HL-60 (cell line): ENCODE data around the gene CREBL2.

Experiments
- DNase-seq, 2 experiments: peaks; one replicate each; pipeline ENCODE4 v3.0.0-alpha.2; 2010 to 2020; ENCODE audit warnings: low read depth in 1 of 2, low spot score in 1 of 2
- H3K27ac ChIP-seq: fragments of 250-450 bp; sonication (Bioruptor Pico); replicated peaks from 2 replicates; pipeline ENCODE4 v1.5.1; 2020; ENCODE audit warnings: mild to moderate bottlenecking, moderate library complexity
- H3K27me3 ChIP-seq: fragments of 250-450 bp; sonication (Bioruptor Pico); 2 replicates; pipeline ENCODE4 v1.5.1; 2021; ENCODE audit warnings: mild to moderate bottlenecking, moderate library complexity; ENCODE audit not compliant: insufficient read depth, poor library complexity, severe bottlenecking
- H3K4me3 ChIP-seq: replicated peaks from 2 replicates; pipeline ENCODE4 v1.5.1; 2011; ENCODE audit warnings: mild to moderate bottlenecking, control low read depth, low read length; ENCODE audit not compliant: insufficient read depth
- GABPA ChIP-seq: IDR thresholded peaks from 2 replicates; pipeline ENCODE4 v1.6.1; 2012; ENCODE audit warnings: low read depth
- POLR2AphosphoS5 ChIP-seq: IDR thresholded peaks from 2 replicates; pipeline ENCODE4 v1.6.1; 2012; ENCODE audit warnings: low read depth
- SPI1 ChIP-seq: IDR thresholded peaks from 2 replicates; pipeline ENCODE4 v1.6.1; 2012; ENCODE audit warnings: low read depth, mild to moderate bottlenecking, borderline replicate concordance
- TF ChIP-seq, protein P1 (sequence below): IDR thresholded peaks from one replicate; pipeline ENCODE4 v1.5.1; 2011; ENCODE audit warnings: low read length, control low read depth, inconsistent platforms; ENCODE audit not compliant: insufficient read depth
- TF ChIP-seq, protein P2 (sequence below): IDR thresholded peaks from 2 replicates; pipeline ENCODE4 v1.6.1; 2012; ENCODE audit warnings: low read depth; ENCODE audit not compliant: insufficient replicate concordance

CREBL2 gene

DNA sequence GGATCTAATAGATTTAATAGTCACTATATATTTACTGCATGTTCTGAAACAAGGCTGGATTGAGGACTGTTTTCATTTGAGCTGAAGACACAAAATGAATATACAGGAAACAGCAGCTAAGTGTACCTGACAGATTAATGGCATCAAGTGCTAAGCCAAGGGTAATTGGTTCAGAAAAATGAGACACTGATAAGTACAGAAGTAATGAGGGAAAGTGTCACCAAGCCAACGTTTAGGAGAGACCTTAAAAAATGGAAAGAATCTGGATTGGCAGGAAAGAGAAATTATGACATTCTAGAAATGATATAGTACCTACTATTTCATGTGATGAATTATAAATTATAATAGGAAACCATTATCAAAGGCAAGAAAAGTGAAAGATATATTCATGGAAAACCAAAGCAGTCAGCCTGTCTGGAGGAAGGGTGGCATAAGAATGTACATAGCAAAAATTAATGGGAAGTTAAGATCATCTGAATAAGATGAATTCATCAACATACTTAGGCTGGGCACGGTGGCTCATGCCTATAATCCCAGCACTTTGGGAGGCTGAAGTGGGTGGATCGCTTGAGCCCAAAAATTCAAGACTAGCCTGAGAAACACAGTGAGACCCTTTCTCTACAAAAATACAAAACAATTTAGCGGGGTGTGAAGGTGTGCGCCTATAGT is 28.0 kb upstream of the CREBL2 start:
- no peak for DNase-seq
- TF ChIP-seq SPI1 (no peak), GABPA (no peak), POLR2AphosphoS5 (no peak)
- TF ChIP-seq, protein P1, sequence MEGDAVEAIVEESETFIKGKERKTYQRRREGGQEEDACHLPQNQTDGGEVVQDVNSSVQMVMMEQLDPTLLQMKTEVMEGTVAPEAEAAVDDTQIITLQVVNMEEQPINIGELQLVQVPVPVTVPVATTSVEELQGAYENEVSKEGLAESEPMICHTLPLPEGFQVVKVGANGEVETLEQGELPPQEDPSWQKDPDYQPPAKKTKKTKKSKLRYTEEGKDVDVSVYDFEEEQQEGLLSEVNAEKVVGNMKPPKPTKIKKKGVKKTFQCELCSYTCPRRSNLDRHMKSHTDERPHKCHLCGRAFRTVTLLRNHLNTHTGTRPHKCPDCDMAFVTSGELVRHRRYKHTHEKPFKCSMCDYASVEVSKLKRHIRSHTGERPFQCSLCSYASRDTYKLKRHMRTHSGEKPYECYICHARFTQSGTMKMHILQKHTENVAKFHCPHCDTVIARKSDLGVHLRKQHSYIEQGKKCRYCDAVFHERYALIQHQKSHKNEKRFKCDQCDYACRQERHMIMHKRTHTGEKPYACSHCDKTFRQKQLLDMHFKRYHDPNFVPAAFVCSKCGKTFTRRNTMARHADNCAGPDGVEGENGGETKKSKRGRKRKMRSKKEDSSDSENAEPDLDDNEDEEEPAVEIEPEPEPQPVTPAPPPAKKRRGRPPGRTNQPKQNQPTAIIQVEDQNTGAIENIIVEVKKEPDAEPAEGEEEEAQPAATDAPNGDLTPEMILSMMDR: no peak
- TF ChIP-seq, protein P2, sequence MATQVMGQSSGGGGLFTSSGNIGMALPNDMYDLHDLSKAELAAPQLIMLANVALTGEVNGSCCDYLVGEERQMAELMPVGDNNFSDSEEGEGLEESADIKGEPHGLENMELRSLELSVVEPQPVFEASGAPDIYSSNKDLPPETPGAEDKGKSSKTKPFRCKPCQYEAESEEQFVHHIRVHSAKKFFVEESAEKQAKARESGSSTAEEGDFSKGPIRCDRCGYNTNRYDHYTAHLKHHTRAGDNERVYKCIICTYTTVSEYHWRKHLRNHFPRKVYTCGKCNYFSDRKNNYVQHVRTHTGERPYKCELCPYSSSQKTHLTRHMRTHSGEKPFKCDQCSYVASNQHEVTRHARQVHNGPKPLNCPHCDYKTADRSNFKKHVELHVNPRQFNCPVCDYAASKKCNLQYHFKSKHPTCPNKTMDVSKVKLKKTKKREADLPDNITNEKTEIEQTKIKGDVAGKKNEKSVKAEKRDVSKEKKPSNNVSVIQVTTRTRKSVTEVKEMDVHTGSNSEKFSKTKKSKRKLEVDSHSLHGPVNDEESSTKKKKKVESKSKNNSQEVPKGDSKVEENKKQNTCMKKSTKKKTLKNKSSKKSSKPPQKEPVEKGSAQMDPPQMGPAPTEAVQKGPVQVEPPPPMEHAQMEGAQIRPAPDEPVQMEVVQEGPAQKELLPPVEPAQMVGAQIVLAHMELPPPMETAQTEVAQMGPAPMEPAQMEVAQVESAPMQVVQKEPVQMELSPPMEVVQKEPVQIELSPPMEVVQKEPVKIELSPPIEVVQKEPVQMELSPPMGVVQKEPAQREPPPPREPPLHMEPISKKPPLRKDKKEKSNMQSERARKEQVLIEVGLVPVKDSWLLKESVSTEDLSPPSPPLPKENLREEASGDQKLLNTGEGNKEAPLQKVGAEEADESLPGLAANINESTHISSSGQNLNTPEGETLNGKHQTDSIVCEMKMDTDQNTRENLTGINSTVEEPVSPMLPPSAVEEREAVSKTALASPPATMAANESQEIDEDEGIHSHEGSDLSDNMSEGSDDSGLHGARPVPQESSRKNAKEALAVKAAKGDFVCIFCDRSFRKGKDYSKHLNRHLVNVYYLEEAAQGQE: no peak
- Histone ChIP-seq H3K27me3 (no peaks in the 10 kb centered on the region), H3K4me3 (no peak overlapping the region), H3K27ac (peak overlapping the region; percentile 10; the same call in 1 of the 2 replicates)

DNA sequence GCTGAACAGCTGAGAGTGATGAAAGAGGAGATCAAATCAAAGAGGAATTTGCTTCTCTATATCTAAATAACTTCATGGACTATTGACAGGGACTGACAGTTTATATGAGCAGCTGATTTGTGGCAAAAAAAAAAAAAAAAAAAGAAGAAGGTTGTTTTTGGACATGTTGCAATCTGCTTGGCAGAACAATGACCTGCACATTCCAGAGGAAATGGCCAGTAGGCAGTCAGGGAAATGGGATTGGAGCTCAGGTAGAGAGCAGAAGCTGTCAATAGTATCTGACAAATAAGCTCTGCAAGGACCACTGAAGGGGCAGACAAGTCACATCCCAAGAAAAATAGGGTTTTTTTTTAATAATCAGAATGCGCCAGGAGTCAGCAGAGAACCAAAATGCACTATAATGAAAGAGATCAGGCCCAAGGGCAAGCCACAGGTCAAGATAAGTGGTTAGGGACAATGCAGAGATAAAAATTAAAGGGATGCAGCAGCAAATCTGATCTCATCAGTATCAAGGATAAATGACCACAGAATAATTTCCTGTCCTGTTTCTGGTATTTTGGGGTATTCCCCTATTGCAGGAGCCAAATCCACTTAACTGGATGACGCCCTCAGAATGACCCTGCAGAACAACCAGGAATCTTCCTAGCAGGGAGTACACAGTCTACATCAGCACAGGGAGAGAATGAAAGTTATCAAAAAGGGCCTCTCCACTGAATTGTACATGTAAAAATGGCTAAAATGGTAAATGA is 26.4 kb upstream of the CREBL2 start:
- Histone ChIP-seq H3K4me3 (no peak overlapping the region), H3K27me3 (no peaks in the 10 kb centered on the region), H3K27ac (no peak overlapping the region)
- TF ChIP-seq SPI1: no peak
- TF ChIP-seq, protein P1: no peak
- DNase-seq: no peak

DNA sequence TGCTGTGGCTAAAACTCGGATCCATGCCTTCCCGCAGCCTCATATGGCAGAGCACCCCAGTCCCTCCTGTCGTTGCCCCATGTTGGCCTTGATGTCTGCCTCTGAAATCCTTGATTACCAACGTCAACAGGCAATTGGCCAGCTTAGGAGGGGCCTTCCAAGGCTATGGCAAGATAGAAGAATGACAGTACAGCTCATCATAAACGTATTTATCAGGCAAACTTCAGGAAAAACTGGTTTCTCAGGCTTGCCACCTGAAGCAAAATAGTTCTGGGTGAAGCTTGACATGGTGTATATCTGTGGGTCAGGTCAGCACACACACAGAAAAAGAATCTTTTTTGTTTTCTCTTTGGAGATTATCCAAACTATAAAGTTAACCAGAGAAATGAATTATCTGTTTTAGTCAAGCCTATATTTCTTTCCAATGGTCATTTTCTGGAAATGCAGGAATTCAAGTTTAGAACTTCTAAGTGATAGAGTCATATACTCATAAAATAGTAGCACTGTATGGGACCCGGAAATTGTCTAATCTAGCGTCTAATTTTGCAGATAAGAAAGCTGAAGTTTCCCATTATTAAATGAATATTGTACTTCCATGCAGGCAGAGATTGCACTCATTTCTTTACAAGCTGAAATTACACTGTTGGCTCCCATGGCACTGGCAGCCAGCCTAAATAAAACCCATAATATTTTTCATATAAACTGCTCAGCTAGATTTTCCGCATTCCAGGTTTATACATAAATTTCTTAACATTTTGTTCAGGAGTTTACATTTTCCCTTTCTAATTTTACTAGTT is 24.6 kb upstream of the CREBL2 start:
- DNase-seq: no peak
- Histone ChIP-seq H3K4me3 (no peak overlapping the region), H3K27ac (no peak overlapping the region), H3K27me3 (no peaks in the 10 kb centered on the region)
- TF ChIP-seq, protein P1: no peak
- TF ChIP-seq GABPA (no peak), SPI1 (no peak), POLR2AphosphoS5 (no peak)
- TF ChIP-seq, protein P2: no peak
